GM23338 (cell line): ENCODE data around the gene ANKRD17. TPM values are rescaled to one million over a fixed set of nuclear protein-coding genes. Genes with fewer than 3 reads are reported as not detected.

ENCODE experiments used
- ATAC-seq: fragments of 200-7000 bp; cut with Tn5 transposase; 3 replicates; pipeline ENCODE4 v1.9.1; 2020
- DNase-seq: peaks from one replicate; pipeline ENCODE4 v3.0.0-alpha.2; 2015; ENCODE audit warnings: low spot score
- H2AFZ ChIP-seq: fragments of 200-600 bp; sonication (generic); 2 replicates; pipeline ENCODE4 v1.8.0; 2016; ENCODE audit warnings: antibody characterized with exemption, mild to moderate bottlenecking, moderate library complexity
- H3F3A ChIP-seq: fragments of 200-600 bp; sonication (generic); replicated peaks from 2 replicates; pipeline ENCODE4 v1.8.0; 2017; ENCODE audit warnings: antibody characterized with exemption, mixed run types, low read depth
- H3K27ac ChIP-seq: fragments of 200-600 bp; sonication (generic); 2 replicates; pipeline ENCODE4 v1.6.1; 2016; ENCODE audit warnings: low read depth
- H3K27me3 ChIP-seq: fragments of 200-600 bp; sonication (generic); 2 replicates; pipeline ENCODE4 v1.8.0; 2016; ENCODE audit warnings: mild to moderate bottlenecking, mixed run types, moderate library complexity; ENCODE audit not compliant: insufficient read depth
- H3K36me3 ChIP-seq: fragments of 200-600 bp; sonication (generic); 2 replicates; pipeline ENCODE4 v1.8.0; 2016; ENCODE audit warnings: mild to moderate bottlenecking; ENCODE audit not compliant: insufficient read depth
- H3K4me1 ChIP-seq: fragments of 200-600 bp; sonication (generic); 2 replicates; pipeline ENCODE4 v1.8.0; 2016; ENCODE audit warnings: mild to moderate bottlenecking, moderate library complexity; ENCODE audit not compliant: insufficient read depth
- H3K4me2 ChIP-seq: fragments of 200-600 bp; sonication (generic); 2 replicates; pipeline ENCODE4 v1.7.1; 2017; ENCODE audit warnings: mixed run types
- H3K4me3 ChIP-seq: fragments of 200-600 bp; sonication (generic); 2 replicates; pipeline ENCODE4 v1.6.1; 2016; ENCODE audit warnings: mixed run types
- H3K79me2 ChIP-seq: fragments of 200-600 bp; sonication (generic); replicated peaks from 2 replicates; pipeline ENCODE4 v1.8.0; 2017; ENCODE audit warnings: mild to moderate bottlenecking; ENCODE audit not compliant: insufficient read depth
- H3K9me2 ChIP-seq: fragments of 200-600 bp; sonication (generic); 2 replicates; pipeline ENCODE4 v1.8.0; 2017; ENCODE audit not compliant: insufficient read depth
- H4K20me1 ChIP-seq: fragments of 200-600 bp; sonication (generic); replicated peaks from 2 replicates; pipeline ENCODE4 v1.8.0; 2017; ENCODE audit warnings: mild to moderate bottlenecking; ENCODE audit not compliant: insufficient read depth
- H3K27ac Mint-ChIP-seq: 2 replicates; pipeline ENCODE4 v1.8.0; 2020; ENCODE audit warnings: inconsistent platforms, mild to moderate bottlenecking, moderate library complexity, mixed read lengths
- H3K27me3 Mint-ChIP-seq: 3 replicates; pipeline ENCODE4 v1.8.0; 2022; ENCODE audit warnings: low read depth, mild to moderate bottlenecking, moderate library complexity, mixed read lengths, inconsistent platforms; ENCODE audit not compliant: insufficient read depth, poor library complexity
- H3K36me3 Mint-ChIP-seq: 3 replicates; pipeline ENCODE4 v1.8.0; 2021; ENCODE audit warnings: low read depth, mild to moderate bottlenecking, inconsistent platforms, moderate library complexity, mixed read lengths
- H3K4me1 Mint-ChIP-seq: 3 replicates; pipeline ENCODE4 v1.8.0; 2020; ENCODE audit warnings: mild to moderate bottlenecking, inconsistent platforms, mixed read lengths
- H3K4me3 Mint-ChIP-seq: 3 replicates; pipeline ENCODE4 v1.8.0; 2021; ENCODE audit warnings: moderate library complexity, mild to moderate bottlenecking, inconsistent platforms, mixed read lengths
- H3K9me3 Mint-ChIP-seq: 3 replicates; pipeline ENCODE4 v1.8.0; 2020; ENCODE audit warnings: moderate library complexity, mild to moderate bottlenecking, inconsistent platforms, mixed read lengths
- CREB1 ChIP-seq: fragments of 250-450 bp; sonication (Bioruptor Pico); IDR thresholded peaks from 2 replicates; pipeline ENCODE4 v1.5.0; 2020; ENCODE audit warnings: low read depth, mild to moderate bottlenecking, moderate library complexity
- CTCF ChIP-seq, 2 experiments: fragments of 200-600 bp in 1 of 2; sonication (generic) in 1 of 2; conservative IDR thresholded peaks; 2 replicates each; pipeline versions ENCODE4 v1.5.1 to v1.6.1; 2016 to 2017; ENCODE audit warnings: antibody characterized with exemption in 2 of 2, low read depth in 2 of 2, mild to moderate bottlenecking in 2 of 2, moderate library complexity in 1 of 2
- ETS1 ChIP-seq: IDR thresholded peaks from 2 replicates; pipeline ENCODE4 v1.6.1; 2016; ENCODE audit warnings: antibody characterized with exemption
- EZH2 ChIP-seq: fragments of 200-600 bp; sonication (generic); IDR thresholded peaks from one replicate; pipeline ENCODE4 v1.8.0; 2017; ENCODE audit warnings: antibody characterized with exemption, mild to moderate bottlenecking, low read depth; ENCODE audit not compliant: unreplicated experiment
- EZH2phosphoT487 ChIP-seq: fragments of 200-600 bp; sonication (generic); IDR thresholded peaks from one replicate; pipeline ENCODE4 v1.8.1; 2018; ENCODE audit warnings: antibody characterized with exemption; ENCODE audit not compliant: unreplicated experiment
- JUNB ChIP-seq: IDR thresholded peaks from one replicate; pipeline ENCODE4 v1.6.1; 2016; ENCODE audit warnings: antibody characterized with exemption; ENCODE audit not compliant: unreplicated experiment
- NANOG ChIP-seq: IDR thresholded peaks from 2 replicates; pipeline ENCODE4 v1.6.1; 2016; ENCODE audit warnings: antibody characterized with exemption, borderline replicate concordance
- POLR2AphosphoS5 ChIP-seq: IDR thresholded peaks from 2 replicates; pipeline ENCODE4 v1.6.1; 2016; ENCODE audit warnings: antibody characterized with exemption, low read depth
- REST ChIP-seq: IDR thresholded peaks from one replicate; pipeline ENCODE4 v1.6.1; 2018; ENCODE audit warnings: antibody characterized with exemption; ENCODE audit not compliant: unreplicated experiment
- STAT1 ChIP-seq: IDR thresholded peaks from one replicate; pipeline ENCODE4 v1.6.1; 2016; ENCODE audit warnings: antibody characterized with exemption; ENCODE audit not compliant: unreplicated experiment
- ZNF114 ChIP-seq: fragments of 250-450 bp; sonication (Bioruptor Pico); IDR thresholded peaks from 2 replicates; pipeline ENCODE4 v1.5.0; 2020; ENCODE audit warnings: mild to moderate bottlenecking, moderate library complexity
- ZNF331 ChIP-seq: fragments of 250-450 bp; sonication (Bioruptor Pico); IDR thresholded peaks from 2 replicates; pipeline ENCODE4 v1.5.0; 2020; ENCODE audit warnings: low read depth, mild to moderate bottlenecking, moderate library complexity
- ZNF462 ChIP-seq: fragments of 250-450 bp; sonication (Bioruptor Pico); IDR thresholded peaks from 2 replicates; pipeline ENCODE4 v1.5.0; 2020; ENCODE audit warnings: mild to moderate bottlenecking, moderate library complexity
- polyA plus RNA-seq: library from polyadenylated mRNA; unstranded; fragments of >200 nt; fragmentation: Nextera tagmentation; extraction: Ambion mirVana; gene quantifications from 2 replicates; pipeline ENCODE4 v1.2.1, GENCODE V29; 2016
- total RNA-seq: library from RNA; depleted of rRNA; stranded (reverse); fragments of >200 nt; shearing (Covaris generic); gene quantifications from 2 replicates; pipeline ENCODE4 v1.2.3, GENCODE V29; 2014

The ANKRD17 gene
- total and polyA plus RNA-seq, 2 experiments from 2014 or later: 41.9 to 85.3 TPM

GRCh38 chr4:73086095-73086868 is 172.3 kb downstream of the ANKRD17 start:
- peaks cover 10% of the 10 kb centered on the region for H3K79me2 ChIP-seq
- H3K36me3 ChIP-seq: peaks cover 18% of the 10 kb centered on the region
- H3K4me3 ChIP-seq: no peak overlapping the region
- H4K20me1 ChIP-seq: peaks cover 2% of the 10 kb centered on the region; the same call in 1 of the 2 replicates
- no peak overlapping the region for H3K27ac Mint-ChIP-seq
- TF ChIP-seq STAT1 (no peak), NANOG (no peak), JUNB (no peak), REST (no peak), EZH2 (no peak), ZNF462 (CRISPR knock-in tag) (no peak), ZNF331 (CRISPR knock-in tag) (no peak), CREB1 (CRISPR knock-in tag) (no peak), ZNF114 (CRISPR knock-in tag) (no peak), ETS1 (no peak), EZH2phosphoT487 (no peak), CTCF (conservative IDR thresholded peaks at IDR 0.05; ENCODE audit: low read depth in 2 of 2) (no peak), POLR2AphosphoS5 (no peak)
- no peaks in the 10 kb centered on the region for H3K27me3 ChIP-seq
- no peak overlapping the region for H3K4me2 ChIP-seq
- no peak overlapping the region for H3K4me3 Mint-ChIP-seq
- no peaks in the 10 kb centered on the region for H3K4me1 ChIP-seq
- no peaks in the 10 kb centered on the region for H3K4me1 Mint-ChIP-seq
- ATAC-seq (no peak), DNase-seq (no peak)
- no peak overlapping the region for H2AFZ ChIP-seq
- no peaks in the 10 kb centered on the region for H3K27me3 Mint-ChIP-seq
- no peak overlapping the region for H3K27ac ChIP-seq
- no peaks in the 10 kb centered on the region for H3K9me3 Mint-ChIP-seq
- H3K36me3 Mint-ChIP-seq: peaks cover 42% of the 10 kb centered on the region
- no peaks in the 10 kb centered on the region for H3F3A ChIP-seq
- no peaks in the 10 kb centered on the region for H3K9me2 ChIP-seq
